Stomach smooth muscle (tissue), 2 donors: ENCODE results near the gene C10orf105.

ENCODE experiments used
- H3K27ac ChIP-seq: one replicate; pipeline ENCODE4 v1.7.0; 2013; ENCODE audit warnings: mild to moderate bottlenecking, low read length, inconsistent platforms
- H3K27me3 ChIP-seq, 2 donors: one replicate each; pipeline ENCODE4 v1.7.0; 2013; ENCODE audit warnings: low read length in 2 of 2; ENCODE audit not compliant: insufficient read depth in 2 of 2, control insufficient read depth in 1 of 2
- H3K36me3 ChIP-seq, 2 donors: one replicate each; pipeline ENCODE4 v1.7.0; 2013; ENCODE audit warnings: low read length in 2 of 2; ENCODE audit not compliant: control insufficient read depth in 2 of 2, insufficient read depth in 2 of 2
- H3K4me1 ChIP-seq: one replicate; pipeline ENCODE4 v1.7.0; 2013; ENCODE audit warnings: low read length; ENCODE audit not compliant: control insufficient read depth, insufficient read depth
- H3K4me3 ChIP-seq, 2 donors: one replicate each; pipeline ENCODE4 v1.7.0; 2013; ENCODE audit warnings: low read length in 2 of 2
- H3K9ac ChIP-seq, 2 donors: one replicate each; pipeline ENCODE4 v1.7.0; 2013; ENCODE audit warnings: low read length in 2 of 2, mild to moderate bottlenecking in 1 of 2
- H3K9me3 ChIP-seq, 2 donors: one replicate each; pipeline ENCODE4 v1.7.0; 2013; ENCODE audit warnings: low read length in 2 of 2; ENCODE audit not compliant: control insufficient read depth in 2 of 2
- donor health status: healthy.
- donor health status: Pancreatic carcinoma.

C10orf105 gene

DNA sequence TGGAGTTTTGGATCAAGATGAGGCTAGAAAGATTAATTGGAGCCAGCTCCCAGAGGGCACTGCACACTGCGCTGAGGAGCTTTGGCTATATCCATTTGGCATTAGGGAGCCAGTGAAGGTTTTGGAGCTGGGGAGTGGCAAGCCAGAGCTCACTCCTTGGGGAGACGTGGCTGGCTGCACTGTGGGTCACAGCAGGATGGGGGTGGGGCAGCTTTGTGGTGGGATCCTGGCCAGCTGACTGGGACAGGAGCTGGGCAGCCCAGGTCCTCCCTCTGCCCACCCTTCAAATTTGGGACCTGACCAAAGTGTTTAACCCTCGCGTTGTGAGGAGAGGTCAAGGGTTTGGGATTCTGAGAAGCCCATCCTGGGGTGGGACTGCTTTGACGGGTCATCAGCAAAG lies 5.0 kb downstream of the C10orf105 start:
- H3K4me1 ChIP-seq, result peaks cover 52% of the 10 kb centered on the region
- no peaks in the 10 kb centered on the region for H3K27me3 ChIP-seq
- H3K9ac ChIP-seq, result peak overlapping the region; percentile 58 to 75
- H3K9me3 ChIP-seq, result no peaks in the 10 kb centered on the region
- peak overlapping the region; percentile 29 to 40 for H3K4me3 ChIP-seq
- H3K36me3 ChIP-seq, result no peaks in the 10 kb centered on the region
- H3K27ac ChIP-seq, result peak overlapping the region; percentile 96

DNA sequence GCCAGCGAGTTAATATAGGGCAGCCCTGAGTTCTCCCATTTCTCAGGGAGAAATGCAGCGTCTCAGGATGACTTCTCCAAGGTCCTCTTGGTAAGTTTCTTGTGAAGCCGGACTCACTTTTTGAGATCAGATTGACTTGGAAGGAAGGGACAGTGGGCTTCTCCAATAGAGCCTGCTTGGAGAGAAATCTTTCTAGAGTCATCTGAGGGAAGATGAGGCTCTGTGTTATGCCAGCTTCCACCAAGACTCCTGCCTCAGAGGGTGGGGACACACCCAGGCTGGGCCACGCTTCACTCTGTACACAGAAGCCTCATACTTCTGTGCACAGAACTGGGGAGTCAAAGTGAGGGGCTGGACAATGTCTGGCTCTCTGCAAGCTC lies 5.6 kb downstream of the C10orf105 start:
- Histone ChIP-seq H3K9ac (peak overlapping the region; percentile 75 to 82), H3K36me3 (no peaks in the 10 kb centered on the region), H3K27me3 (no peaks in the 10 kb centered on the region), H3K4me3 (peak overlapping the region; percentile 29 to 40), H3K4me1 (peaks cover 48% of the 10 kb centered on the region), H3K9me3 (no peaks in the 10 kb centered on the region), H3K27ac (peak overlapping the region; percentile 96)

DNA sequence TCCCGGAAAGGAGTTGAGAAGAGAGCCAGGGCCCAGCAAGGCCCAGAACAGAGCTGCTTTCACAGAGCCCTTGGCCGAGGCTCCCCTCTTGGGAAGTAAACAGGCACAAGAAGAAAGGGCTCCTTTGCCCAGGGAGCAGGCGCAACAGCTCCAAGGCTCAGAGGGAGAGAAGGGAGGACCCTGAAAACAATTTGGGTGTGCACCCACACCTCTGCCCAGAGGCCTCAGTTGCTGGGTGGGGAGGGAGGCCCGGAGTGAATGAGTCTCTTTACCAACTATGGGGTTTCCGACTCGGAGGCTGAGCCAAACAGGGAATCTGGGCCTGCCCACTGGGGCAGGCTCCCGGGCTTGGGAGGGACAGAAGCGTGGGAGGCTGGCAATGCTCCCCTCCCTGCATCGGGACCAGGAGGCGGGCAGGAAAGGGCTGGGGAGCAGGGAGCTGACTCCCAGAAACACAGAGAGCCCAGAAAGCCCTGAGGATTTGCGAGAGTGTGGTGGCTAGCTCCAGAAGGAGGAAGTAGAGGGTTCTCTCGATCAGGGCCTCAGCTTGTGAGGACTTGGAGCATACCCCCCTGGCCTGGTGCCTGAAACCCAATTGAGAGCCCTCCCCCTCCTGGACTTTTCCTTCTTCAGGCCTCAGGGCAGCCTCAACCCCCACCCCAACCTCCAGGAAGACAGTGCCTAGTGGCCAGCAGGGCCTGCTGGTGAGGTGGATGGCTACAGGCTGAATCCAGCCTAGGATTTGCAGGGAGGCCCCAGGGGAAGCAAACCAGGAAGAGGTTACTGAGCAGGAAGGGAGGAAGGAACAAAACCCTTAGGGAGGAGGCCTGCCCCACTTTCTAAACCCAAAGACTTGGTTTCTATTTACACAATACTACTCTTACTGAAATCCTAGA lies 6.2 kb downstream of the C10orf105 start:
- H3K4me3 ChIP-seq, result peak overlapping the region; percentile 29 to 49
- H3K36me3 ChIP-seq, result no peaks in the 10 kb centered on the region
- peak overlapping the region; percentile 75 to 82 for H3K9ac ChIP-seq
- no peaks in the 10 kb centered on the region for H3K9me3 ChIP-seq
- H3K27ac ChIP-seq, result peak overlapping the region; percentile 96
- peaks cover 48% of the 10 kb centered on the region for H3K4me1 ChIP-seq
- no peaks in the 10 kb centered on the region for H3K27me3 ChIP-seq

DNA sequence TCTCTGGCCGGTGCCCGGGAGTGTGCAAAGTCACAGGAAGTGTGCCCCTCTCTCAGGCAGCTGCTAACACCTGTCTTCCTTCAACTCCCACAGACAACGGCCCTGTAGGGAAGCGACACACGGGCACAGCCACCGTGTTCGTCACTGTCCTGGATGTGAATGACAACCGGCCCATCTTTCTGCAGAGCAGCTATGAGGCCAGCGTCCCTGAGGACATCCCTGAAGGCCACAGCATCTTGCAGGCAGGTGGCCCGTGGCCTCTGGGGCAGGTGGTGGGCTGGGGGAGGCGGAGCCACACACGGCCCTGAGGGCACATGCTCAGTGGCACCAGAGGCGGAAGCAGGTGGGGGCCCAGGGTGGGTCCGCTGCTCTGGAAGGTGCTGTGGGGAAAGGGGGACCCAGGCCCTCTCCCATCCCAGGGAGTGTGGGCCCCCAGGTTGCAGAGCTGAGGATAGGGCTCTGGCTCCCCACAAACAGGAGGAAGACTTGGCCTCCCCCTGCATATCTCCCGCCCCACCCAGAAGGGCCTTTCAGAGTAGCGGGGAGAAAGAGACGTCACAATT lies 6.9 kb downstream of the C10orf105 start:
- Histone ChIP-seq H3K4me1 (peaks cover 46% of the 10 kb centered on the region), H3K9me3 (no peaks in the 10 kb centered on the region), H3K36me3 (no peaks in the 10 kb centered on the region), H3K4me3 (no peak overlapping the region), H3K27ac (peak overlapping the region; percentile 96), H3K9ac (peak overlapping the region; percentile 75 to 82), H3K27me3 (no peaks in the 10 kb centered on the region)

DNA sequence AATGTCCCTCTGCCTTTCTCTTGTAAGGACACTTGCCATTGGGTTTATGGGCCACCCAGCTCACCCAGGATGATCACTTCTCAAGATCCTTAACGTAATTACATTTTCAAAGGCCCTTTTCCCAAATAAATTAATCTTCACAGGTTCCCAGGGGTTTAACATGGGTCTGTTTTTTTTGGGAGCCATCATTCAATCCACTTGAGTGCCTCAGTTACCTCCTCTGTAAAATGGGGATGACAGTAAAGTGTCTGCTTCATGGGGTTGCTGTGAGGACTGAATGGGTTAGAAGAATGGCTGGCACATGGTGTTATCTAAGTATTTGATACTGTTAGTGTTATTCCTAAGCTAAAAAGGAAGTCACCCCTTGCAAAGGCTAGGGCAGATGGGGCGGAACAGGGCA lies 7.4 kb downstream of the C10orf105 start:
- H3K4me3 ChIP-seq, result no peak overlapping the region
- H3K27me3 ChIP-seq, result no peaks in the 10 kb centered on the region
- no peaks in the 10 kb centered on the region for H3K36me3 ChIP-seq
- H3K27ac ChIP-seq, result peak overlapping the region; percentile 96
- H3K9ac ChIP-seq, result peak overlapping the region in 1 of 2 donors; percentile 75
- peaks cover 42% of the 10 kb centered on the region for H3K4me1 ChIP-seq
- no peaks in the 10 kb centered on the region for H3K9me3 ChIP-seq

DNA sequence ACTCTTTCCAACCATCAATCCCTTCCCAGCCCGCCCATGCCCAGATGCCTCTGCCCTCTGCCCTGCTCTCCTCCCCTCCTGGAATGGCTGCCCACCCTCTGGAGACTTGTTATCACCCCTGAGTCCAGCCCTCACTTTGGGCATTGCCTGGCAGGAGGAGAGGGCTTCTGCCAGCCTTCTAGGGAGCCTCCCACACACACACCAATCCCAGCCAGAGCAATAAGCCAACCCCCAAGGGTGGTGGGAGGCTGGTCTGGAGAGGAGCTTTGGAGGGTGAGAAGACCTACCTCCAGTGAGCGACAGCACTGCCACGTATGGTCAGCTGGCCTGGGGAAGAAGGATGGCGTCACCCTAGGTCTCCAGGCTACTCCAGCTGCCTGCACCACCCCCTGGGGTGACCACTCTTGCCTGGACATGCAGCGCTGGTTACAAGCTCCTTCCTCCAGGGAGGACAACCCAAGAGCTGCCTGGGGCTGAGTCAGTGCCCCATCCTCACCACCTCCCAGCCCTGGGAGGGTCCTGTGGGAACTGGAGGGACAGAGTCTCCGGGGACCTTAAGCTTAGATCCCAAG lies 8.4 kb downstream of the C10orf105 start:
- no peak overlapping the region for H3K9ac ChIP-seq
- no peaks in the 10 kb centered on the region for H3K36me3 ChIP-seq
- H3K9me3 ChIP-seq, result no peaks in the 10 kb centered on the region
- no peak overlapping the region for H3K27ac ChIP-seq
- H3K27me3 ChIP-seq, result no peaks in the 10 kb centered on the region
- peaks cover 39% of the 10 kb centered on the region for H3K4me1 ChIP-seq
- no peak overlapping the region for H3K4me3 ChIP-seq

DNA sequence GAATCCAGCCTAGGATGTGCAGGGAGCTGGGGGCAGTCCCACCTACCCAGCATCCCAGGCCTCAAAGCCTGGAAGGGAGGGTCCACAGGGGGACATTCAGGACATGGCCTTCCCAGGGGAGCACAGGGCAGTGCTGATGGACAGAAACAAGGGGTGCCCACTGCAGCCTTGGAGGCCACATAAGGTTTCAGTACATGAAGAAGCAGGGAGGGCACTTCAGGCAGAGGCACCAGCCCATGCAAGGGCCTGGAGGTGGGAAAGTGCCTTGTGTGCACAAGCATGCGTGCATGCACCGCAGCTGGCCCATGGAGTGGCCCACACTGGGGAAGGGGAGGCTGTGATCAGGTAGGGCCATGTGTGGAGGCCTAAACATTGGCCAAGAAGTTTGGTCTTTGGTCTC lies 9.1 kb downstream of the C10orf105 start:
- Histone ChIP-seq H3K36me3 (no peaks in the 10 kb centered on the region), H3K27ac (no peak overlapping the region), H3K4me1 (peaks cover 39% of the 10 kb centered on the region), H3K9ac (no peak overlapping the region), H3K9me3 (no peaks in the 10 kb centered on the region), H3K4me3 (no peak overlapping the region), H3K27me3 (no peaks in the 10 kb centered on the region)

DNA sequence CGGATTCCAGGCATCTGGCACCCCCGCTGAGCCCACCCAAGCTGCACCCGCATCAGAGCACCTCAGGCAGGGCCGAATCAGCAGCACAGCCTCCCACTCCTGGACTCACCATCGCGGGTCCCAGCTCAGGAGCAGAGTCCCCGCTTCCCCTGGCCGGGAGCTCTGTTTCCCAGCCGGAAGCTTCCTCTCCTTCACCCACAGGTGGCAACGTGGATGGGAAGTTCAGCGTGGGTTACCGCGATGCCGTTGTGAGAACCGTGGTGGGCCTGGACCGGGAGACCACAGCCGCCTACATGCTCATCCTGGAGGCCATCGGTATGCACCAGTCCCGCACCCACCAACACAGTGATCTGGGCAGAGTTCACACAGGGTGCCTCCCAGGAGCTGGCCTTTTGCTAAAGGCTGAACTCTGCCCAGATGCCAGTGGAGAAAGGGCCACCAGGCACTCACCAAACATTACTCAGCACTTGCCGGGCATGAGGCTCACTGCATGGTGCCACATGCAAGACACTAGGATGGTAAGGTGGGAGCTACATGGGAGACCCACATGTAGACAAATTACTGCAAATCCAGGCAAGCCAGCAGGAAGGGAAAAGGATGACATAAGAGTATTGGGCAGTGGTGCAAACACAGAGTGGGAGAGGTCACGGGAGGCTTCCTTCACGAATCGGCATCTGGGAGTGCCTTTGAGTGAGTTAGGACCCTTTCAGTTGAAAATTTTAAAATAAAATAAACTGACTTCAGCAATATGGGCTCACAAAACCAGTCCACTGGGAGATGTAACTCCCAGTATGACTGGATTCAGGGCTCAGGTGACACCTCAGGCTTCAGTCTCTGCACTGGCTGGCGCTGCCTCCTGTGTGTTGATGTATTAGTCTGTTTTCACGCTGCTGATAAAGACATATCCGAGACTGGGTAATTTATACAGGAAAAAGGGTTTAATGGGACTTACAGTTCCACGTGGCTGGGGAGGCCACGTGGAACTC lies 10.4 kb downstream of the C10orf105 start:
- Histone ChIP-seq H3K27me3 (no peaks in the 10 kb centered on the region), H3K27ac (no peak overlapping the region), H3K36me3 (no peaks in the 10 kb centered on the region), H3K4me1 (peaks cover 26% of the 10 kb centered on the region), H3K9ac (no peak overlapping the region), H3K4me3 (no peak overlapping the region), H3K9me3 (no peaks in the 10 kb centered on the region)

DNA sequence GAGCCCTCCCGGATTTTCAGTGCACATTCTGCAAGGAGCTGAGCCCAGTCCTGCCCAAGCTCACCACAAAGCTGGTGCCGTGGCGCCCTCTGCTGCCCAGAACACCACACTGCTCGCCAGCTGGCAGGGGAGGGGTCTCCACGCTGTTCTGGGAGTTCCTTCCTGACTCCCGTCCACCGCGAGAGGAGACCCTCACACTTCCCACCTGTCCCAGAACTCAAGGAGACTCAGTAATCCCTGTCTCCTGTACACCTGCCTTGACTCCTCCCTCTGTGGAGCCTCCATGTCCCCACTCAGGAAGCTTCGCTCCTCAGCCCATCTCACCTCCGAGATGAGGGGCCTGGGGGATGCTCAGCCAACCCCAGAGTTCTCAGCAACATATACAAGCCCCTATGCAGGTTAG lies 11.3 kb downstream of the C10orf105 start:
- Histone ChIP-seq H3K27me3 (no peaks in the 10 kb centered on the region), H3K9me3 (no peaks in the 10 kb centered on the region), H3K4me1 (peaks cover 17% of the 10 kb centered on the region), H3K36me3 (no peaks in the 10 kb centered on the region), H3K9ac (no peak overlapping the region), H3K27ac (no peak overlapping the region), H3K4me3 (no peak overlapping the region)

DNA sequence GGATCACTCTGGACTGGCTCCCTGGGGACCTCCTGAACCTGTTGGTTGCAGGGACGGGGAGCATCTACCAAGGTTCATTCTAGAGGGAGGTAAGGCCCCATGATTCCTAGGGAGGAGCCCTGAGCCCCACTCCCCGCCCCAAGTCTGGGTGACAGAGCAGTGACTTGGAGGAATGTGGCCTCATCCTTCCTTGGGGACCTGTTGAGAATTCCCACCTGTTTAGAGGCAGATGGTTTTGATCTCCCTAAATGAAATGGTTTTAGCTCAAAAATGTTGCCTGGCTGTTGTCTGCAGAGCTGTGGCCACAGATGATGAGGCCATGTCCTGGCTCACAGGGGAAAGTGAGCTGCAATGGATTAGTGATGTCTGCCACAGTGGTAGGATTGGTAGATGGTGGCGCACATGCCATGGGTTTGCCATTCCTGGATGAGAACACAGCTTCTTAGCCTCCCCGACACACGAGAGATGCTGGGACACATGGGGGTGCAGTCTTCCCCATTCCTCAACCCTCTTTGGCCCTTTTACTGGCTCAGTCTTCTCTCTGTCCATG lies 12.3 kb downstream of the C10orf105 start:
- H3K4me1 ChIP-seq, result peaks cover 7% of the 10 kb centered on the region
- no peak overlapping the region for H3K9ac ChIP-seq
- H3K27me3 ChIP-seq, result no peaks in the 10 kb centered on the region
- no peaks in the 10 kb centered on the region for H3K36me3 ChIP-seq
- no peak overlapping the region for H3K4me3 ChIP-seq
- no peak overlapping the region for H3K27ac ChIP-seq
- no peaks in the 10 kb centered on the region for H3K9me3 ChIP-seq
